Smooth muscle cell of the brain vasculature (primary cell): ENCODE data around the gene KANSL1L.

Experiments
- DNase-seq: peaks from one replicate; pipeline ENCODE4 v3.0.0-alpha.2; 2012; ENCODE audit warnings: low read depth, low spot score

Gene KANSL1L

GRCh38 chr2:210072493-210072892, 98.7 kb downstream of the KANSL1L start:
- no peak for DNase-seq

DNA sequence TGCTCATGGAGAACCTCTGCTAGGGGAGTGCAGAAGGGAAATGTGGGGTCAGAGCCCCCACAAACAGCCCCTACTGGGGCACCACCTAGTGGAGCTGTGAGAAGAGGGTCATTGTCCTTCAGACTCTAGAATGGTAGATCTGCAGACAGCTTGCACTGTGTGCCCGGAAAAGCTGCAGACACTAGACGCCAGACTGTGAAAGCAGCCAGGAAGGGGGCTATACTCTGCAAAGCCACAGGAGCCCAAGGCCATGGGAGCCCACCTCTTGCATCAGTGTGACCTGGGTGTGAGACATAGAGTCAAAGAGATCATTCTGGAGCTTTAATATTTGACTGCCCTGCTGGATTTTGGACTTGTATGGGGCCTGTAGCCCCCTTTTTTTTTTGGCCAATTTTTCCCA, 107.9 kb downstream of the KANSL1L start:
- DNase-seq = no peak

DNA sequence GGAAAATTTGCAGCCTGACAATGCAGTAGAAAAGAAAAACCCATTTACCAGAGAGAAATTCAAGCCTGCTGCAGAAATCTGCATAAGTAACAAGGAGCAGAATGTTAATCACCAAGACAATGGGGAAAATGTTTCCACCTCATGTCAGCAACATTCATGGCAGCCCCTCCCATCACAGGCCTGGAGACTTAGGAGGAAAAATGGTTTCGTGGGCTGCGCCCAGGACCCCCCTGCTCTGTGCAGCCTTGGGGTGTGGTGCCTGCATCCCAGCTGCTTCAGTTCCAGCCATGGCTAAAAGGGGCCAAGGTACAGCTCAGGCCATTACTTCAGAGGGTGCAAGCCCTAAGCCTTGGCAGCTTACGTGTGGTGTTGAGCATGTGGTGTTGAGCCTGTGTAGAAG, 115.4 kb downstream of the KANSL1L start:
- no peak for DNase-seq

DNA sequence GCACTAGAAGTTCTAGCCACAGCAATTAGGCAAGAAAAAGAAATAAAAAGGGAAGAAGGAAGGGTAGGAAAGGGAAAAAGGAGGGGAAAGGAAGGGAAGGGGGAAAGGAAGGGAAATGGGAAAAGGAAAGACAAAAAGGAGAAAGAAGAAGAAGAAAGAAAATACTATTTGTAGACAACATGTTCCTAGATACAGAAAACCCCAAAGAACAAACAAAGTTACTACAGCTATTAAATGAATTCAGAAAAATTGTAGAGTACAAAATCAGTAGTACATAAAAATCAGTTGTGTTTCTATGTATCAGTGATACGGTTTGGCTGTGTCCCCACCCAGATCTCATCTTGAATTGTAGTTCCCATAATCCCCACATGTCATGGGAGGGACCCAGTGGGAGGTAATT, 116.5 kb downstream of the KANSL1L start:
- no peak for DNase-seq

GRCh38 chr2:210050885-210051284, 120.3 kb downstream of the KANSL1L start:
- DNase-seq = no peak

GRCh38 chr2:210049831-210050230, 121.4 kb downstream of the KANSL1L start:
- no peak for DNase-seq

DNA sequence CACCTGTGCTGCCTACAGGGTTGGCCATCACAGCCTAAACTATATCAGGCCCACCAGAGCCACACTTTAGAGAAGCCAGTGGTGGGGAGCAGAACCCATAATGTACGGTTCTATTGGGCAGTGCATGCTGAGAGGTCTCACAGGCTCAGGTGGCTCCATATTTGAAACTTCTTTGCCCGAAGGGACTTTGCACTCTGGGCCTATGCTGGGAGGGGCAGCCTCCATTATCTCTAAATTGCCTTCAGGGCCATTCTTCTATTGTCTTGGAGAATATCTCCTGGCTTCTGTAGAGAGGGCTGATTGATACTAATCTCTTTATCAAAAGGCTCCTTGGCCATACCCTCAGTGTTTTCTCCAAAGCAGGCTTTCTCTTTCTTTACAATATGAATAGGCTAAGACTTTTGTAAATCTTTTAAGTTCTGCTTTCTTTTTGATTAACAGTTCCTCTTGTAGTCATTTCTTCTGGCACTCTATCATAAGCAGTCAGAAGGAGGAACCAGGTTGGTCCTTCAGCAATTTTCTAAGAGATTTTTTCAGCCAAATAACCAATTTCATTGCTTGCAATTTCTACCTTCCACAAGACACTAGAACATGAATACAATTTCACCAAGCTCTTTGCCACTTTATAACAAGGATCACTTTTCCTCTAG, 124.2 kb downstream of the KANSL1L start:
- DNase-seq = no peak

DNA sequence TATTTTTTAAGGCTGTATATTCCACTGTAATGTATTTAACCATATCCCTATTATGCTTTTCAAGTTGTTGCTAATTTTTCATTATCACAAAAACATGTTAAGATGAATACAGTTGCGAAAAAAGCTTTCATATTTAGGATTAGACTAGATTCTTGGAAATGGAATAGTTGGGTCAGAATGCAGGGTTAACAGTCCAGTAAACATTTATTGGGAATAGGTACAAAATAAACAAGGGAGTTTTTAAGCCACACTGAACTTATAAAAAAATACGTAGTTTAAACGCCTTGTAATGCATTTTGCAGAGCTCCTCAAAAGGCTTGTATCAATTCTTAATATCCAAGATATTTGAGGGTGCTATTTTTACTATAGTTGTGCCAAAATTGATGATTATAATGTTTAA, 133.1 kb downstream of the KANSL1L start:
- DNase-seq = no peak

DNA sequence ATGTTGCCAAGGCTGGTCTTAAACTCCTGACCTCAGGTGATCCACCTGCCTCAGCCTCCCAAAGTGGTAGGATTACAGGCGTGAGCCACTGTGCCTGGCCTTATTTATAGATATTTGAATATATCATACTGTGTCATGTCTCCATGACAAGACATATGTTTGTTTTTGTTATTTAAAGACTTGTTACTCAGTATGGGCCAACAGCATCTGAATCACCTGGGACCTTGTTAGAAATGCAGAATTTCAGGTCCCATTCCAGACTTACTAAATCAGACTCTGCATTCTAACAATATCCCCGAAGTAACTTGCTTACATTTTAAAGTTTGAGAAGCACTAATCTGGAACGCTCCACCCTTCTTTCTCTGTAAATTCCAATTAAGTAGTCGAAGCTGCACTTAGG, 135.5 kb downstream of the KANSL1L start:
- no peak for DNase-seq

GRCh38 chr2:210034087-210034683, 137.0 kb downstream of the KANSL1L start:
- no peak for DNase-seq

GRCh38 chr2:210028178-210028577, 143.0 kb downstream of the KANSL1L start:
- DNase-seq = no peak

- no peak for DNase-seq
Observed at GRCh38 chr2:210027608-210028007, 143.6 kb downstream of the KANSL1L start.

- DNase-seq = no peak
Observed at GRCh38 chr2:210022824-210023223, 148.4 kb downstream of the KANSL1L start.

GRCh38 chr2:210020138-210020537, 151.1 kb downstream of the KANSL1L start:
- DNase-seq = no peak

GRCh38 chr2:210009896-210010295, 161.3 kb downstream of the KANSL1L start:
- DNase-seq = no peak

DNA sequence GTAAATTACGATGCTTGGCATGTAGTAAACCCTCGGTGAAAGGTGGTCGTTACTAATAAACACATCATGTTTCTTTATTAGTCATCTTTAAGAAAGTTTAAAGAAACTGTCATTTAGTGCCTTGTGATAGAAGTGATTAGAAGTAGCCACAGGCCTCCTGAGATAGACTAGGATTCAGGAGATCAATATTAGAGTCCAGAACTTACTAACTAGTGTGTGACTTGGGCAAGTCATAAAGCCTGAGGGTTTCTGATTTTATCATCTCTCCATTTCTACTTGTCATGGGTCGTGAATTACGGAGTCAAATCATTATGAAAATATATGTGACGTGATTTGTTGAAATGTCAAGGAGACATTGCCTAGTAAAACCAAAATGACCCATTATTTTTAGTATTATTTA, 162.1 kb downstream of the KANSL1L start:
- DNase-seq = no peak

GRCh38 chr2:210007895-210008294, 163.3 kb downstream of the KANSL1L start:
- no peak for DNase-seq

DNA sequence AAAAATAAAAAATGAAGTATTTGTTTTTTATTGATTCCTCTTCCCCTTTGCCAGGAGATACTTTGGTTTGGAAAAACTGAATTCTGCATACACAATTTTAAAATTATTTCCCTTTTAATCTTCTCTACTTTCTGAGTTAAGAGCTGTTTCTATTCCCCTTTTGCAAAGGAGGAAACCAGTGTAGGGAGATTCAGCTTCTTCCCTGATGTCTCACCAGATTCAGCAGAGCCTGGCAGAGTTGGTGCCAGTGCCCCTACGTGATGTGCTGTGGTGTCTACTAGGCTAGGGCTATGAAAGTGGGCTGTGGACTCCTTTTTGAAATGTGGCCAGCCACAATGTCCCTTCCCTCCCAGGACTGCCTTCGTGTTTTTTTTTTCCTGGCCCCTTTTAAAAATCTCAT, 166.3 kb downstream of the KANSL1L start:
- no peak for DNase-seq

GRCh38 chr2:210003359-210003758, 167.8 kb downstream of the KANSL1L start:
- no peak for DNase-seq

- peak; percentile 87 for DNase-seq
Observed at GRCh38 chr2:210002158-210003157, 168.8 kb downstream of the KANSL1L start, which contains the start of gene RPE. RPE (plus strand) TSS chr2:210002638; CDS start chr2:210002662, 24 bp downstream.

- DNase-seq = no peak
Observed at GRCh38 chr2:210000464-210001324, 170.5 kb downstream of the KANSL1L start.
